ENCODE measurements around the gene DNAJC7. TPM values are rescaled to one million over a fixed set of nuclear protein-coding genes. Genes with fewer than 3 reads are reported as not detected.
A peak's percentile ranks its signal among the peaks of the same experiment; 100 is the strongest.
"Not testable (repeated sequence)": the region's sequence is repeated elsewhere in the genome, so short reads cannot be mapped to it uniquely, and the experiment has no call there.

Gene DNAJC7
- total RNA-seq, 1 donor from 2014 or later = 47.7 TPM

DNA sequence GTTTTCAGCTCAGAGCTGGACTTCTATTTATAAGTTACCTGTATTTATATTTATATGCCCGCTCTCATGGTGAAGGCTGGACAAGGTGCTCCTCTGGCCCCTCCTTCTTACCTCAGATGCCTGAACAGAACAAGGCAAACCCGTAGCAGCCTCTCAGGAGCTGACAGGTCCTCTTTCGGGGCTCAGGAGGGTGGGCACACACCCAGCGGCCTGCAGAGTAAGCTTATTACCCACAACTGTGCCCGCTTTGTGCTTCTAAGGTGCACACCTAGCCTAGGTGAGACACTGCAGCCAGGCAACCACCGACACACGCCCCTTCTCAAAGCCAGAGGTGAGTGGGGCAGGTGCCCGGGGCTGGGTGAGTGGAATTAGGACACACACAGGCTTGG lies 7.9 kb upstream of the DNAJC7 start:
- Histone ChIP-seq H3K27me3 (ENCODE audit: control insufficient read depth, insufficient read depth, low read length) (no peaks in the 10 kb centered on the region), H3K4me3 (ENCODE audit: low read depth, low read length) (no peak overlapping the region), H3K36me3 (ENCODE audit: control insufficient read depth, insufficient read depth, low read length) (peaks cover 18% of the 10 kb centered on the region)
- no peak for TF ChIP-seq CTCF (IDR thresholded peaks at IDR 0.05; ENCODE audit: insufficient read depth, low read length, severe bottlenecking)
- no peak for DNase-seq (ENCODE audit: low read depth)
- no peak for FAIRE-seq

GRCh38 chr17:42023524-42024349 lies 6.5 kb upstream of the DNAJC7 start:
- no peak for FAIRE-seq
- Histone ChIP-seq H3K36me3 (ENCODE audit: control insufficient read depth, insufficient read depth, low read length) (peaks cover 18% of the 10 kb centered on the region), H3K4me3 (ENCODE audit: low read depth, low read length) (no peak overlapping the region), H3K27me3 (ENCODE audit: control insufficient read depth, insufficient read depth, low read length) (no peaks in the 10 kb centered on the region)
- TF ChIP-seq CTCF (IDR thresholded peaks at IDR 0.05; ENCODE audit: insufficient read depth, low read length, severe bottlenecking) = no peak
- no peak for DNase-seq (ENCODE audit: low read depth)

- not testable (repeated sequence) for H3K27me3 ChIP-seq (ENCODE audit: control insufficient read depth, insufficient read depth, low read length); DNase-seq (ENCODE audit: low read depth); FAIRE-seq
- Histone ChIP-seq H3K4me3 (ENCODE audit: low read depth, low read length) (peak overlapping the region; percentile 84), H3K36me3 (ENCODE audit: control insufficient read depth, insufficient read depth, low read length) (peaks cover 18% of the 10 kb centered on the region)
Observed at GRCh38 chr17:42020845-42021244, 3.6 kb upstream of the DNAJC7 start.

GRCh38 chr17:42019509-42020404 lies 2.5 kb upstream of the DNAJC7 start, which contains the start of gene NKIRAS2:
TSS of gene NKIRAS2 (plus strand) at chr17:42020090. CDS start at chr17:42021578, 1,488 bp downstream.
- TF ChIP-seq CTCF (IDR thresholded peaks at IDR 0.05; ENCODE audit: insufficient read depth, low read length, severe bottlenecking) = peak; percentile 90
- FAIRE-seq (no peak), DNase-seq (ENCODE audit: low read depth) (peak; percentile 74)
- Histone ChIP-seq H3K27me3 (ENCODE audit: control insufficient read depth, insufficient read depth, low read length) (no peaks in the 10 kb centered on the region), H3K4me3 (ENCODE audit: low read depth, low read length) (peak within 1 kb of the TSS; percentile 84), H3K36me3 (ENCODE audit: control insufficient read depth, insufficient read depth, low read length) (peaks cover 18% of the 10 kb centered on the region)

DNA sequence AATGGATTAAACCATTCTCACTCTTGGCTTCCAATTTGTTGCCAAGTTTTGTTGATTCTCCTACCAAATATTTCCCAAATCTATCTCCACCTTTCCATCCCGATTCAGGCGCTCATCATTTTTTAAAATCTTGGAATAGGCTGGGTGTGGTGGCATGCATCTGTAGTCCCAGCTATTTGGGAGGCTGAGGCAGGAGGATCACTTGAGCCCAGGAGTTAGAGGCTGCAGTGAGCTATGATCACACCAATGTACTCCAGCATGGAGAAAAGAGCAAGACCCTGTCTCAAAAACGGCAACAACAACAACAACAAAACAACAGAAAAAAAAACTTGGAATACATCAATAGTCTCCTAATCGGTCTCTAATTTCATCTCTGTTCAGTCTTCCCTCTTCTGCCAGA lies 1.7 kb upstream of the DNAJC7 start:
- DNase-seq (ENCODE audit: low read depth) (no peak), FAIRE-seq (no peak)
- Histone ChIP-seq H3K27me3 (ENCODE audit: control insufficient read depth, insufficient read depth, low read length) (no peaks in the 10 kb centered on the region), H3K4me3 (ENCODE audit: low read depth, low read length) (no peak overlapping the region), H3K36me3 (ENCODE audit: control insufficient read depth, insufficient read depth, low read length) (peaks cover 18% of the 10 kb centered on the region)
- TF ChIP-seq CTCF (IDR thresholded peaks at IDR 0.05; ENCODE audit: insufficient read depth, low read length, severe bottlenecking) = no peak

DNA sequence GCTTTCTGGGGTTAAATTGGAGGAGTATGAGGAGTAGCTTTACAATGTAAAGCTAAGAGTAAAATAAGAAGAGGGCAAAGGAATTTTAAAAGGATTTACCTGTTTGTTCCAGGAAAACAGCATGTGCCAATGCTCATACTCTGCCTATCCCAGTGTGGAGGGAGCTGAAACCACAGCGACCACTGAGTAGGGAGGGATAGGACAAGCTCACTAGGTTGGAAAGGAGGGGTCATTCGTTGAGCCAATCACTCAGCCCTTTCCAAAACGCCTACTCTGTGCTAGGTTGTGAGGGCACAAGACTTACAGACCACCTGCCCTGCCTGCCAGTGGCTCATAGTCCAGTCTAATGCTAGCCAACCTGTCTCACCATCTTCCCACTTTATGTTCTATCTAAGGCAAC lies 1.1 kb upstream of the DNAJC7 start:
- TF ChIP-seq CTCF (IDR thresholded peaks at IDR 0.05; ENCODE audit: insufficient read depth, low read length, severe bottlenecking) = no peak
- Histone ChIP-seq H3K4me3 (ENCODE audit: low read depth, low read length) (peak overlapping the region; percentile 85), H3K36me3 (ENCODE audit: control insufficient read depth, insufficient read depth, low read length) (peaks cover 12% of the 10 kb centered on the region), H3K27me3 (ENCODE audit: control insufficient read depth, insufficient read depth, low read length) (no peaks in the 10 kb centered on the region)
- FAIRE-seq (no peak), DNase-seq (ENCODE audit: low read depth) (no peak)

All from bronchial epithelial cell (primary cell).